ACHN (cell line): ENCODE data around the gene ITIH5.

Experiments used
- DNase-seq: peaks from one replicate; pipeline ENCODE4 v3.0.0-alpha.2; 2015
- in situ Hi-C: cut with HindIII; loops from 2 replicates; pipeline ENCODE4 v1.10.0; 2017; ENCODE audit warnings: low sequenced_read_pairs, low pct_ligation_motif_present, low pct_unique_long_range_greater_than_20kb

Gene ITIH5

GRCh38 chr10:7541137-7542087, 125.4 kb downstream of the ITIH5 start:
- DNase-seq, result peak; percentile 68
- in situ Hi-C loops, result no loop called here

- DNase-seq, result no peak
- in situ Hi-C loops, result no loop called here
Measured at GRCh38 chr10:7538970-7539654, 127.7 kb downstream of the ITIH5 start.

- DNase-seq, result no peak
- in situ Hi-C loops, result no loop called here
Measured at GRCh38 chr10:7537126-7537525, 129.6 kb downstream of the ITIH5 start.

- in situ Hi-C loops, result no loop called here
Measured at GRCh38 chr10:7534480-7534852, 132.3 kb downstream of the ITIH5 start.

GRCh38 chr10:7533657-7534479, 132.9 kb downstream of the ITIH5 start:
- DNase-seq, result no peak
- in situ Hi-C loops, result no loop called here

More at GRCh38 chr10:7534480-7534852, 132.3 kb downstream of the ITIH5 start:
- no peak for DNase-seq

- DNase-seq, result no peak
- in situ Hi-C loops, result no loop called here
Measured at GRCh38 chr10:7532723-7533498, 133.9 kb downstream of the ITIH5 start.

- in situ Hi-C loops, result no loop called here
- DNase-seq, result peak; percentile 35
Measured at GRCh38 chr10:7529638-7530037, 137.1 kb downstream of the ITIH5 start.

GRCh38 chr10:7527468-7527867, 139.3 kb downstream of the ITIH5 start:
- no peak for DNase-seq
- in situ Hi-C loops, result no loop called here

- in situ Hi-C loops, result no loop called here
- no peak for DNase-seq
Measured at GRCh38 chr10:7526017-7526400, 140.8 kb downstream of the ITIH5 start.

GRCh38 chr10:7525314-7526016, 141.3 kb downstream of the ITIH5 start:
- in situ Hi-C loops, result no loop called here

GRCh38 chr10:7523656-7524055, 143.1 kb downstream of the ITIH5 start:
- no peak for DNase-seq
- in situ Hi-C loops, result no loop called here

More at GRCh38 chr10:7525314-7526016, 141.3 kb downstream of the ITIH5 start:
- peak; percentile 67 for DNase-seq

- no peak for DNase-seq
- in situ Hi-C loops, result no loop called here
Measured at GRCh38 chr10:7520507-7521485, 146.0 kb downstream of the ITIH5 start.

- in situ Hi-C loops, result no loop called here
- no peak for DNase-seq
Measured at GRCh38 chr10:7519351-7519750, 147.4 kb downstream of the ITIH5 start.

- in situ Hi-C loops, result no loop called here
Measured at GRCh38 chr10:7518693-7519092, 148.1 kb downstream of the ITIH5 start.

GRCh38 chr10:7515439-7515838, 151.3 kb downstream of the ITIH5 start:
- DNase-seq, result no peak
- in situ Hi-C loops, result no loop called here

More at GRCh38 chr10:7518693-7519092, 148.1 kb downstream of the ITIH5 start:
- no peak for DNase-seq

- no peak for DNase-seq
- in situ Hi-C loops, result no loop called here
Measured at GRCh38 chr10:7513936-7514335, 152.8 kb downstream of the ITIH5 start.

- DNase-seq, result no peak
- in situ Hi-C loops, result no loop called here
Measured at GRCh38 chr10:7513455-7513854, 153.3 kb downstream of the ITIH5 start.
